GDM1 (cell line): Measurements from ENCODE around the gene HACE1.
A peak's percentile ranks its signal among the peaks of the same experiment; 100 is the strongest.
"Not testable (repeated sequence)": the region's sequence is repeated elsewhere in the genome, so short reads cannot be mapped to it uniquely, and the experiment has no call there.

Experiments used
- DNase-seq: peaks from one replicate; lab custom pipeline; 2025; lab: John Stamatoyannopoulos, UW

HACE1 gene, protein sequence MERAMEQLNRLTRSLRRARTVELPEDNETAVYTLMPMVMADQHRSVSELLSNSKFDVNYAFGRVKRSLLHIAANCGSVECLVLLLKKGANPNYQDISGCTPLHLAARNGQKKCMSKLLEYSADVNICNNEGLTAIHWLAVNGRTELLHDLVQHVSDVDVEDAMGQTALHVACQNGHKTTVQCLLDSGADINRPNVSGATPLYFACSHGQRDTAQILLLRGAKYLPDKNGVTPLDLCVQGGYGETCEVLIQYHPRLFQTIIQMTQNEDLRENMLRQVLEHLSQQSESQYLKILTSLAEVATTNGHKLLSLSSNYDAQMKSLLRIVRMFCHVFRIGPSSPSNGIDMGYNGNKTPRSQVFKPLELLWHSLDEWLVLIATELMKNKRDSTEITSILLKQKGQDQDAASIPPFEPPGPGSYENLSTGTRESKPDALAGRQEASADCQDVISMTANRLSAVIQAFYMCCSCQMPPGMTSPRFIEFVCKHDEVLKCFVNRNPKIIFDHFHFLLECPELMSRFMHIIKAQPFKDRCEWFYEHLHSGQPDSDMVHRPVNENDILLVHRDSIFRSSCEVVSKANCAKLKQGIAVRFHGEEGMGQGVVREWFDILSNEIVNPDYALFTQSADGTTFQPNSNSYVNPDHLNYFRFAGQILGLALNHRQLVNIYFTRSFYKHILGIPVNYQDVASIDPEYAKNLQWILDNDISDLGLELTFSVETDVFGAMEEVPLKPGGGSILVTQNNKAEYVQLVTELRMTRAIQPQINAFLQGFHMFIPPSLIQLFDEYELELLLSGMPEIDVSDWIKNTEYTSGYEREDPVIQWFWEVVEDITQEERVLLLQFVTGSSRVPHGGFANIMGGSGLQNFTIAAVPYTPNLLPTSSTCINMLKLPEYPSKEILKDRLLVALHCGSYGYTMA

GRCh38 chr6:104859225-104860146 is at the start of gene HACE1:
Gene HACE1, minus strand, starts transcription at chr6:104859919. Its CDS starts 277 bp downstream, at chr6:104859642.
- DNase-seq: peak; percentile 88

- no peak for DNase-seq
Observed at GRCh38 chr6:104908888-104909525, 49.3 kb upstream of the HACE1 start.

GRCh38 chr6:104908031-104908887 is 48.5 kb upstream of the HACE1 start:
- DNase-seq: no peak

DNA sequence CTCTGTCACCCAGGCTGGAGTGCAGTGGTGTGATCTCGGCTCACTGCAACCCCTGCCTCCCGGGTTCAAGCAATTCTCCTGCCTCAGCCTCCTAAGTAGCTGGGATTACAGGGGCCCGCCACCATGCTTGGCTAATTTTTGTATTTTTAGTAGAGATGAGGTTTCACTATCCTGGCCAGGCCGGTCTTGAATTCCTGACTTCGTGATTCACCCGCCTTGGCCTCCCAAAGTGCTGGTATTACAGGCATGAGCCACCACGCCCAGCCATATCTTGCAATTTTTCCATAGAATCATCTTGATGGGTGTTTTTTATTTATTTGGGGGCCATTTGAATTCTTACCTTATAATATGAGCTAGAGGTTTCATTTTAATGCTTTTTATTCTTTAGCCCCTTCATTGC is 39.2 kb upstream of the HACE1 start:
- DNase-seq: not testable (repeated sequence)

DNA sequence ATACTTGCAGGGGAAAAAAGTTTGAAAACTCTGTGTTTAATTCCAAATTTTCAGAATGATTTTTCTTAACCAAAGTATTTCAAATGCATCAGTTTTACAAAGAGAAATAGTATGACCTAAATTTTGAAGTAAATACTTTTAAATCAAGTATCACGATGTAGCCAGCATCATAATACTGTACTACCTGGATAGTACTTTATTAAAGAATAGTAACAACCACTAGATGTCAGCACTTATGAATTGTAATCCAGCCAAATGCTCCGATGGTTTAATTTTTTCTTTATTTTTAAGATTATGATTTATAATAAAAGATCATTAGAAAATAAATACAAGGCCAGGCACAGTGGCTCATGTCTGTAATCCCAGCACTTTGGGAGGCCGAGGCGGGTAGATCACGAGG is 37.2 kb upstream of the HACE1 start:
- DNase-seq: no peak

- DNase-seq: no peak
Observed at GRCh38 chr6:104888066-104888465, 28.3 kb upstream of the HACE1 start.

DNA sequence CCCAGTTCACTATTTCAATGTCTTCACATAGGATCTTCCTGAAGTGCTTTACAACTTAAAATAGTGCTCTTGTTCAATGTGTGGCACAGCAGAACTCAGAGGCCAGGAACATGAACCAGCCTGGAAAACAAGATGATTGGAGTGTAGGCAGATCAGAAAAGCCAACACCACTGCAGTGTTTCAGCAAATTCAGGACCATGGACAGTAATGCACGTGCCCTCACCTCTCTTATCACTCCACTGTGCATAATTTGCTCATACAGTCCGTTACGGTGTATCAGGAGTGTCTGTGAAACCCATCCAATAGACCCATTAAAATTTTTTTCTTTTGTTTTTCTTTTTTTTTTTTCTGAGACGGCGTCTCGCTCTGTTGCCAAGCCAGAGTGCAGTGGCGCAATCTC is 27.6 kb upstream of the HACE1 start:
- no peak for DNase-seq

- DNase-seq: no peak
Observed at GRCh38 chr6:104885518-104886043, 25.9 kb upstream of the HACE1 start.

DNA sequence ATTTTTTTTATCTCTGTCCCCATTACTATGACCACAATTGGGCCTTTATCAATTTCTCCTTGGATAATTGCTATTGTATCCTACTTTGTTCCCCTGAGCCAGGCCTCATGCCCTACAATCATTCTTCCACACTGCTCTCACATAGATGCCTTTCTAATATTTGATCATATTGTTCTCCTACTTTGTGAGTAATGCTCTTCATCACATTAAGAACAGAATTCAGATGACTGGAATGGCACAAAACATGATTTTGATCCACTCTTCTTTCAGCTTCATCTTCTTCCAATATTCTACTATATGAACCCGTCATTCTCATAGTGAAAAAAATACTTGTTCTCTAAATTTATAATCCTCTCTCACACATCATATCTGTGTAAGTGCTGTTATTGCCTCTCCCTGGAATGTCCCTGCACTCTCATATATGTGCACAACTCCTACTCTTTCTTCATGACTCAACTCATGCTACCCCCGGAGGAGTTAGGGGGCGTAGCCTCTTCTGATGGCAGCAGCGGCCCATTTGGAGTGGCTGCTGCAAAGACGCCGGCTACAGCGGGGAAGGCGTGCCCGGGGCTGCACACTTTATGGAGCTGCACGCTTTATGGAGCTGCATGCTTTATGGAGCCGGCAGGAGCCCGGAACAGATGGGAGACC is 25.3 kb upstream of the HACE1 start:
- DNase-seq: no peak

GRCh38 chr6:104881964-104882668 is 22.4 kb upstream of the HACE1 start:
- no peak for DNase-seq

- DNase-seq: no peak
Observed at GRCh38 chr6:104862456-104862855, 2.7 kb upstream of the HACE1 start.

DNA sequence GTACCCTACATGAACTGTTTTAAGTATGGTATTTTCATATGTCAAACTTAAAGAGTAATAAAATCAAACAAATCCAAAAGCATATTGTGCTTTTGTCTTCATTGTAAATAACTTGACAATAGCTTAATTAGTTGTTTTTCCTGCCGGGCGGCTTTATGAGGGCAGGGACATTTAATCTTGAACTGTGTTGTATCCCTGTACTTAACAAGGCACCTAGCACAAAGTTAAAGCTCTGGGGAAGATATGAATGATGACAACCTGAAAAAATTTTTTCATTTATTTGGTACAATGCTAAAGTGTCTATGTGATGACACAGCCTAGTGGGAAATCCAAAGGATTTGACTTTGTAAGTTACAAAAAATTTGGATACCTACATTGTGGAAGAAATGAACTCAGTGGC is 502 bp upstream of the HACE1 start:
- DNase-seq: no peak

GRCh38 chr6:104858642-104859041 is 1.1 kb downstream of the HACE1 start:
- no peak for DNase-seq

- no peak for DNase-seq
Observed at GRCh38 chr6:104855507-104855906, 4.2 kb downstream of the HACE1 start.

DNA sequence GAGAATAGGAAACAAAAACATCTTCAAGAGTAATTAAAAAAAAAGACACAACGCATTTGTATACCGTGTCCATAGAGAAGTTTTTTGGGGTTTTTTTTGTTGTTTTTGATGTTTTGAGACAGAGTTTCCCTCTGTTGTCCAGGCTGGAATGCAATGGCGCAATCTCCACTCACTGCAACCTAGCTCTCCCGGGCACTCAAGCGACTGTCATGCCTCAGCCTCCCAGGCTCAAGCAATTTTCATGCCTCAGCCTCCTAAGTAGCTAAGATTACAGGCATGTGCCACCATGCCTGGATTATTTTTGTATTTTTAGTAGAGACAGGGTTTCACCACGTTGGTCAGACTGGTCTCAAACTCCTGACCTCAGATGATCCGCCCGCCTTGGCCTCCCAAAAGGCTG is 12.0 kb downstream of the HACE1 start:
- DNase-seq: not testable (repeated sequence)

DNA sequence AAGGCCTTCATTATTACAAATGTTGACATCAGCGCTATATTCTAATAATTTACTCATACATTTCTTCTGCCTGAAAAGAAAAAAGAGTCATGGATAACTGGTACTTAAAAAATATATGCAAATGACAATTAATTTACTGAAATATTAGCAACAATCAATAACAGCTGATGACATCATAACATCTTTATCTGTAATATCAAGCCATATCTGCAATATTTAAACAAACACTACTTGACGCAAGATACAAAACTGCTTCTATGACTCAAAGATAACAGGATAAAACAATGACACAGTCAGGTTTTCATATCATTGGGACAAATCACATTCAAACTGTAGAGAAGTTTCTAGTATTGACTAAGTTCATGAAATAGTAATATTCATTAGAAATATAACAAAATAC is 16.5 kb downstream of the HACE1 start:
- no peak for DNase-seq

DNA sequence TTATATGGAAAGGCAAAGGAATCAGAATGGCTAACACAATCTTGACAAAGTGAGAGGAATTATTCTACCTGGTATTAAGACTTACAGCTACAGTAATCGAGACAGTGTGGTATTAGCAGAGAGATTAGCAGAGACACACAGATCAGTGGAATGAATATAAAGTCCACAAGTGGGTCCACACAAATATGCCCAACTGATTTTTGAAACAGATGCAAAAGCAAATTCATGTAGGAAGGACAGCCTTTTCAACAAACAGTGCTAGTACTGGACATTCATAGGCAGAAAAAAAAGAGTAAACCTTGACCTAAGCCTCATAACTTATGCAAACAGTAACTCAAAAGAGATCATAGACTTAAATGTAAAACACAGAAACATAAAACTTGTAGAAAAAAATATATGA is 22.6 kb downstream of the HACE1 start:
- DNase-seq: no peak

DNA sequence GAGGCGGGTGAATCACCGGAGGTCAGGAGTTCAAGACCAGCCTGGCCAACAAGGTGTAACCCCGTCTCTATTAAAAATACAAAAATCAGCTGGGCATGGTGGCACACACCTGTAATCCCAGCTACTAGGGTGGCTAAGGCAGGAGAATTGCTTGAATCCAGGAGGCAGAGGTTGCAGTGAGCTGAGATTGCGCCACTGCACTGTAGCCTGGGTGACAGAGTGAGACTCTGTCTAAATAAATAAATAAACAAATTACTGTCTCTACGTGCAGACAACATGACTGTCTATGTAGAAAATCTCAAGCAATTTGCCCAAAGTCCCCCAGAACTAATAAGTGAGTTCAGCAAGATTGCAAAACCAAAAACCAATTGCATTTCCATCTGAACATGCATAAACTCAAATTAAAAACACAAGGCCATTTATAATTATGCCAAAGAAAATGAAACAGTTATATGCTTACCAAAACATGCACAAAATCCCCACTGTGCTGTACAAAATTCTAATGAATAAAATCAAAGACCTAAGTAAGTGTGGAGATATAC is 23.2 kb downstream of the HACE1 start:
- not testable (repeated sequence) for DNase-seq

GRCh38 chr6:104835782-104836181 is 23.9 kb downstream of the HACE1 start:
- no peak for DNase-seq
